Uterus (tissue), 2 donors: ENCODE data around the gene USP20.
"Not testable (repeated sequence)": the region's sequence is repeated elsewhere in the genome, so short reads cannot be mapped to it uniquely, and the experiment has no call there.

Experiments
- POLR2A ChIP-seq, 2 donors: fragments of 450-650 bp; IDR thresholded peaks; one replicate each; pipeline ENCODE4 v1.6.1; 2016; ENCODE audit warnings: antibody characterized with exemption in 2 of 2, mild to moderate bottlenecking in 1 of 2, moderate library complexity in 1 of 2
- TF ChIP-seq, protein P1 (sequence below), 4 experiments: fragments of 200-600 bp in 2 of 4; fragments of 450-650 bp in 2 of 4; sonication (generic) in 2 of 4; IDR thresholded peaks; one replicate each; pipeline ENCODE4 v1.5.1; 2016 to 2019; ENCODE audit warnings: antibody characterized with exemption in 4 of 4, mild to moderate bottlenecking in 2 of 4, moderate library complexity in 1 of 4

DNA sequence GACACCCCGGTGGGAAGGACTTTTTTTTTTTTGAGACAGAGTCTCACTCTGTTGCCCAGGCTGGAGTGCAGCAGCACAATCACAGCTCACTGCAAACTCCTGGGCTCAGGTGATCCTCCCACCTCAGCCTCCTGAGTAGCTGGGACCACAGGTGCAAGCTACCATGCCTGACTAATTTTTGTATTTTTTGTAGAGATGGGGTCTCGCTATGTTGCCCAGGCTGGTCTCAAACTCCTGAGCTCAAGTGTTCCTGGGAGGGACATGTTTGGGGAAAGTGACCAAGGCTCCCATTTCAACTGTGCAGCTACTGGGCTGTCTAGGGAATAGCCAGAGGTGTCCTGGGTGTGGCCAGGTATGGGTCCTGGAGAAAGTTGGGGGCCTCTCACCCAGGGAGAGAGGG, 39.2 kb upstream of the USP20 start:
- TF ChIP-seq, protein P1, sequence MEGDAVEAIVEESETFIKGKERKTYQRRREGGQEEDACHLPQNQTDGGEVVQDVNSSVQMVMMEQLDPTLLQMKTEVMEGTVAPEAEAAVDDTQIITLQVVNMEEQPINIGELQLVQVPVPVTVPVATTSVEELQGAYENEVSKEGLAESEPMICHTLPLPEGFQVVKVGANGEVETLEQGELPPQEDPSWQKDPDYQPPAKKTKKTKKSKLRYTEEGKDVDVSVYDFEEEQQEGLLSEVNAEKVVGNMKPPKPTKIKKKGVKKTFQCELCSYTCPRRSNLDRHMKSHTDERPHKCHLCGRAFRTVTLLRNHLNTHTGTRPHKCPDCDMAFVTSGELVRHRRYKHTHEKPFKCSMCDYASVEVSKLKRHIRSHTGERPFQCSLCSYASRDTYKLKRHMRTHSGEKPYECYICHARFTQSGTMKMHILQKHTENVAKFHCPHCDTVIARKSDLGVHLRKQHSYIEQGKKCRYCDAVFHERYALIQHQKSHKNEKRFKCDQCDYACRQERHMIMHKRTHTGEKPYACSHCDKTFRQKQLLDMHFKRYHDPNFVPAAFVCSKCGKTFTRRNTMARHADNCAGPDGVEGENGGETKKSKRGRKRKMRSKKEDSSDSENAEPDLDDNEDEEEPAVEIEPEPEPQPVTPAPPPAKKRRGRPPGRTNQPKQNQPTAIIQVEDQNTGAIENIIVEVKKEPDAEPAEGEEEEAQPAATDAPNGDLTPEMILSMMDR (IDR thresholded peaks at IDR 0.05), result not testable (repeated sequence)
- TF ChIP-seq POLR2A (IDR thresholded peaks at IDR 0.05), result not testable (repeated sequence)
